ENCODE measurements around the gene CKS1B.

Gene CKS1B

DNA sequence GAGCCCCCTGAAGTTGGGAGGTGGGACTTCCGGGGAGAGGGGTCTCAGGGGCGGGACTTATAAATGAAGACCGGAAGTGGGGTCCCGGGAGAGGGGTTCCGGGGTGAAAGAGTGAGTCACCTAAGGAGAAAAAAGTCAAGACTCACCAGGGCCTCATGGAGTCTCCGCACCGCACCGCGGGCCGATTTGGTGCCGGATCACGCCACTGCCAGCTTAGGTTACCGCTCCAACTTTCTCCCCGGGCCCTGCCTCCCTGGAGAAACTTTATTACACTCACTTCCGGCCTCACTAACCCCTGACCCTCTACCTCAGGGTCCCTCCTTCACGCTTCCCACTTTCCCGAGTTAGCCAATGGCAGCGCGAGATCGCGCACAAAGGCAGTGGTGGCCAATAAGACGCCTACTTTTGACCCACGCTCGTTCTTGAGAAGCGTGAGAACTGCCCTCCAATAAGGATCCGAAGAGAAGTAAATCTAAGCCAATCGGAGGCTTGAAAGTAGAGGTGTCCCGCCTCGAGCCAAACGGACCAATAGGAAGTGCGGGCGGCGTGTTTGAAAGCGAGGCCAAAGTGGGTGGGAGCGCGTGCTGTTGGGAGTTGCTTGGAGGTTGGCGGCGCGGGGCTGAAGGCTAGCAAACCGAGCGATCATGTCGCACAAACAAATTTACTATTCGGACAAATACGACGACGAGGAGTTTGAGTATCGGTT, at the start of gene CKS1B:
Gene CKS1B (plus strand): TSS at position 580 of the 706 bp plus-strand sequence. CDS start 65 bp downstream, at position 645.
- peak; percentile 100 for DNase-seq (ENCODE audit: low read depth)

DNA sequence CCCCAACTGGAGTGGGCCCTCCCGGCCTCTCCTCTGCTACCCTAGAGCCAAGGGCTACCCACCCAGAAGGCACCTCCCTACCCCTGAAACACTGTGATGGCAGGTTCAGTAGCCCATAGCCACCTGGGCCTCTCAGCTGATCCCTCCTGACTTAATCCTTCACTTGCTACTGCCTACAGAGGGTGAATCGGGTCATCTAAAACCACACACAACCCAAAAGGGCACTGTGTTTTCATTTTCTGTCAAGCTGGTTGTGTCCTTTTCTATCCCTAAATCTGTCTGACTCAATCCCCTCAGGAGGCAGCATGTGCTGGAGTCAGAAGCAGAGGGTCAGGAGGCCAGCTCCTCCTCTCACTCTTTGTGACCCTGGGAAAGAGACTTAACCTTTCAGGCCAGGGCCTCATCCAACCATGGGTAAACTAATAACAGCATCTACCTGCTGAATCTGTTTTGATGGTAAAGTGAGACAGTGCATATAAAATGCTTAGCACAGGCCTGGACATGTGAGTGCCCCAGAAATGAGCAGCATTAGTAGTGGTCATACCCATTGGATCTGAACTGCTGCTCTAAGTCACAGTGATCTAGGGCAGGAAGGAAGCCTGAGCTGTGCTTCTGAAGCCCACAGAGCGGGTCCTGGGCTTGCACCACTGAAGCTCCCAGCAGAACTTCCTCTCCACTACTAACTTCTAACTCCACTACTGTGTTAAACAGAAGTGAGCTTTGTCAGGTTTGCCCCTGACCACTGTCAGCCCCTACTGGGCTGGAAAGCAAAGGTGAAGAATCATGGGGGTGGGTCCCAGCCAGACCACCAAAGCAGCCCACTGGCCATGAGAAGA, 48.9 kb upstream of the CKS1B start:
- no peak for DNase-seq (ENCODE audit: low read depth)

DNA sequence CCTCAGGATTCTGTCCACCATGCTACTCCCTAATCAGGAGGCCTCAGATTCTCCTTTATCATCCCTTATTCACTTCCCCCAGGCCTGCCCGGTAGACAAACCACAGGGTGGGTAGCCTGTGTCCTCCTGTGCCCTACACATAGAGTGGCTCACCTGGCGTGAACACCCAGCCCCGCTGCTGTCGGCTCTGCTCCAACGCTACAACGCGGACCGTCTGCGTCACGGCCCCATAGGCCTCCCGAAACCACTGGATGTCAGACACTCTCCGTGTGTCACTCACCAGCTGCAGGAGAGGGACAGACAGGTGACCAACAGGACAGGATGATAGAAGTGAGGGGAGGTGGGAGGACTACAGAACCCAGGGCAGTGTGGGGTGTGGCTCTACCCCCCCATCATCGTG, 48.3 kb upstream of the CKS1B start:
- DNase-seq (ENCODE audit: low read depth), result no peak

DNA sequence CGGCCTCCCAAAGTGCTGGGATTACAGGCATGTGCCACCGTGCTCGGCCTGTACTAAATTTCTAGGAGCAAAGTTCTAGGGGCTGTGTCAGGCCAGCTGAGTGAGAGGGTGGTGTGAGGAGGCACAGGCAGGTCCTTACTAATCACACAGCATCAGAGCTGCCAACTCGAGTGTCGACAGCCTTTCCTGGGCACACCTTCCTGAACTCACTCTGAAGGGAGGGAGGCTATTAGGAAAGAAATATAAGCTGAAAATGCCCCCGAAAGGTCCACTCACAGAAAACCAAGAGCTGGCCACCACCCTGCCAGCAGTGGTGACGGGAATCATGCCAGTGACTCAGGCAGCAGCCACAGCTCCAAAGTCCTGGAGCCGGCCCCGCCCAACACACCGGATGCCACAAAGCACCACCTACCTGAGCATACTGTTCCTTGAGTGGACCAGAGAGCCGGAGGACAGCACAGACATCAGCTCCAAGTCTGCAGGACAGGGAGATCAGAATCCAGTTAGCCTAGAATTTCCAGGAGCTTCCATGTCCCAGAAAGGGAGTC, 42.5 kb upstream of the CKS1B start:
- no peak for DNase-seq (ENCODE audit: low read depth)

DNA sequence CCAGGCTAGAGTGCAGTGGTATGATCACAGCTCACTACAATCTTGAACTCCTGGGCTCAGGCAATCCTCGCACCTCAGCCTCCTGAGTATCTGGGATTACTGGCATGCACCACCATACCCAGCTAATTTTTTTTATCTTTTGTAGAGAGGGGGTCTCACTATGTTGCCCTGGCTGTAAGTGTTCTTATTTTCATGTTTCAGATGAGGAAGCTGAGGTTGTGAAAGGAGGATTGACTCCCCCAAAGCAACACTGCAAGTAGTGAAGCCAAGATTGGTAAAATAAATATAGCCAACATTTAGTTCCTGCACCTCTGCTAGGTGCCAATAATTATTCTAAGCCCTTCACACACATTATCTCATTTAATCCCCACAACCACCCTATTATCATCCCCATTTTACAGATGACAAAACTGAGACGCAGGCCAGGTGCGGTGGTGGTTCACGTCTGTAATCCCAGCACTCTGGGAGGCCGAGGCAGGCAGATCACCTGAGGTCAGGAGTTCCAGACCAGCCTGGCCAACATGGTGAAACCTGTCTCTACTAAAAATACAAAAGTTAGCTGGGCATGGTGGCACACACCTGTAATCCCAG, 40.0 kb upstream of the CKS1B start:
- no peak for DNase-seq (ENCODE audit: low read depth)

DNA sequence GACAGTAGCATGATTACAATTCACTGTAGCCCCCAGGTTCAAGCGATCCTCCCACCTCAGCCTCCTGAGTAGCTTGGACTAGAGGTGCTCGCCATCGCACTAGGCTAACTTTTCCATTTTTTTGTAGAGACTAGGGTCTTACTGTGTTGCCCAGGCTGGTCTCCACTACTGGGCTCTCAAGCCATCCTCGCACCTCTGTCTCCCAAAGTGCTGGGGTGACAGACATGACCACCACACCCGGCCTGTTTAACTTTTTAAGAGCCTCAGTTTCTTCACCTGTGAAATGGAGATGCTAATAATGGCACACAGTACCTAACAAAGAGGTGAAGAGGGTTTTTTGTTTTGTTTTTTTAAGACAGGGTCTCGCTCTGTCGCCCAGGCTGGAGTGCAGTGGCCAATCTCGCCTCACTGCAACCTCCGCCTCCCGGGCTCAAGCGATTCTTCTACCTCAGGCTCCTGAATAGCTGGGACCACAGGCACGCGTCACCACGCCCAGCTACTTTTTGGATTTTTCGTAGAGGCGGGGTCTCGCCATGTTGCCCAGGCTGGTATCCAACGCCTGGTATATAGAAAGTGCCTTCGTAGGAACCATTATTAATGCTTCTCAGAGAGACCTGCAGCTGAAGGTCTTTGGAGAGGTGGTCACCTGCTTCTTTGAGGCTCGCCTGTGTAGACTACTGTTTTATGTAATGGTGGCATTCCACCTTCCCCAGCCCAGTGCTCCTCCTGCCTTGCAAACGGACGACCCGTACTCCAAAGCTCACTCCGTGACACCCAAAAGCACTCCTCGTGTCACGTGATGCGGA, 38.5 kb upstream of the CKS1B start:
- DNase-seq (ENCODE audit: low read depth), result no peak

DNA sequence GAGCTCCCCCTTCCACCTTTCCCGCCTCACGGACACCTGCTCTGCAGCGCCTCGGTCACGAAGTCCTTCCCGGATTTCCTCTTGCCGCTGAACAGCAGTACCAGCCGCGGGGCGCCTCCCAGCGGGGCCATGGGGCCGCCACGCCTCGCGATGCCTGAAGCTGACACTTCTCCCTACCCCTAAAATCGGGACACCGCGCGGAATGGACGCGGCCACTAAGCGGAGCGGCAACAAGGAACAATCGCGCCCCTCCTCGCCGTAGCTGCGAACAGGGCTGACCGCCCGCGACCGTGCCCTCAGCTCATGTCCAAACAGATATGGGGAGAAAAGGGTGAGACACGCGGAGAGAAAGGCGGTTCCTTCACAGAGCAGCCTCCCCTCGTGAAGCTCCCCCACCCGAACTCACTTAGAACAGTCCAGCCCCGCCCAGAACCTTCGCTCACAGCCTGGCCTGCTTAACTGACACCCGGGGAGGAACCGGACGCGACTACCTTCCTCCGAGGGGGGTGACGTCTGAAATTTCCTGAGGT, 37.9 kb upstream of the CKS1B start, which contains the start of gene PMVK:
Gene PMVK (minus strand): TSS at position 165 of the 530 bp plus-strand sequence. CDS start 34 bp downstream, at position 131.
- DNase-seq (ENCODE audit: low read depth), result peak; percentile 90

DNA sequence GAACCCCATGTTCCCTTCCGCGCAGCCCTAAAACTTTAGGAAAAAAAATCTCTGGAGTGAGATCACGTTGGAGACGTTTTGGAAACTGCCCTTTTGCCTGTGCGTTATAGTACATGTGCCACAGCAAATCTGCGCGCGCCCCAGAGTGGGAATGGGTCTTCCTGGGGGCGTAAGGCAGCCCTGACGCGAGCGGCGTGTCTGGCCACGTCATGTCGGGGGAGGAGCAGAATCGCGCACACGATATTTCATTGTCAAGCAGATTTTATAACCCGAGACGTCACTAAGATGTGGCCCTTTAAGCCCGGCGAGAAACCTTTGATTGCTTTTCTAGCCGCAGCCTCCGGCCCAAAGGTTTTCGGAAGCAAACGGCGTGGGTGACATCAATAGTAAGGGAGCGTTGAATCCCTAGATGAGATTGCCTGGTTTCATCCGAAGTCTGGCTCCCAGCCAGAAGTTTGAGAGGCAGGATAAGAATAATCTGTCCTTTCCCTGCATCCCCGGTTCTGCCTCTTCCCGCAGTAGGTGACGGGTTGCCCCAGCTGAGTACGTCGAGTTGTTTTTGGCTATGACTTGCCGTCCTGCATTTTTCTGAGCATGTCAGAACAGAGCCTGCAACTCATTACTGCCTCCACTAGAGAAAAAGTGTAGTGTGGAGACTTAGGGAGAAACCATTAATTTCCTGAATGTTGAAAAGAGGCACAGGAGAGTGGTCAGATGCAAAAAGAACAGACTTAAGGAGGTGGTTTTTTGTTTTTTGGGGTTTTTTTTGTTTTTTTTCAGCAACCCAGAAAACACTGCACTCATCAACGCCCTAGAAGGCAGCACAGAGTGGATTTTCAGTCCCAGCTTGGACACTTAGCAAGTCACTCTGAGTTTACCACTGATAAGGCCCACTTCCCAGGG, 37.1 kb upstream of the CKS1B start:
- peak; percentile 91 for DNase-seq (ENCODE audit: low read depth)

DNA sequence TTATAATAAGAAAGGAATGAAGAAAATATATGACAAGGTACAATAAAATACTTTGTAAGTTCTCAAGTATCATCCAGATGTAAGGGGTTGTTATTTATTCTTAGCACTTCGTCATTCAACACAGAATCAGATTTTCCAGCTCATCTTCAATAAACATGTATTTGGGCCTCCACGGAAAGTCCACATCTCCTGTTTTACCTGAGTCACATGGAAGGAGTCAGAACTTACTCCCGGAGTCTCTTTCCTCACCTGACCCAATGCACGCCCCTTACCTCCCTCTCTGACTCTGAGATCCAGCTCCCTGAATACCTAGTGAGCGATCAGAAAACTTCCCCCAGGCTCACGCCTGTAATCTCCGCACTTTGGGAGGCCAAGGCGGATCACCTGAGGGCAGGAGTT, 36.5 kb upstream of the CKS1B start:
- DNase-seq (ENCODE audit: low read depth), result no peak

DNA sequence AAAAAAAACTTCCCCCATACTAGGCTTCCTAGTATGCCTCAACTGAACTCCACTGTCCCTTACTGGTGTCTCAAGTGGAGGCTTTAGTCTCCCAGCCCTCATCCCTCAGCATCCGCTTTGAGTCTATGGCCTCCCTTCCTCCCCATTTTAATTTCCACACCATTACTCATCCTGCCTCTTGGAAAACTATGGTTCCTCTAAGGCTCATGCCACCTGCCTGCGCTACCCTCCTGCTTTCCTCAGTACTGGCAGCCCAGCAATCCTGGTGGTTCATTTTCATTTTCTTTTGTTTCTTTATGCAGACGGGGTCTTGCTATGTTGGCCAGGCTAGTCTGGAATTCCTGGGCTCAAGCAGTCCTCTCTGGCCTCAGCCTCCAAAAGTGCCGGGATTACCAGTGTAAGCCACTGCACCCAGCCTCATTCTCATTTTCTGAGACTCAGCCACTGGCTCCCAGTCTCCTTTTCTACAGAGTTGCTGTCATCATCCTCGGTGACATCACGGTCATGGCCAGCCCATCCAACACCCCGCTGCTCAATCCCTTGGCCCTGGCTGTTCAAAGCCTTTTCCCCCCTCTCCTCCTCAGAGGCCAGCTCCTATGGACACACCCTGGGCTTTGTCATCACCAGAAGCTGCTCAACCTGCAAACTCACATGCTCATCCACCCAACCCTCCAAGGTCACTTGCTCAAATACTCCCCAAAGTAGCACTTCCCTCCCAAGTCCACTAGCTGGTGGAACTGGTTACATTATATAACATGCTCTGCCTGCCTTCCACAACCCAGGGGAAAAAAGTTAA, 35.7 kb upstream of the CKS1B start:
- no peak for DNase-seq (ENCODE audit: low read depth)

DNA sequence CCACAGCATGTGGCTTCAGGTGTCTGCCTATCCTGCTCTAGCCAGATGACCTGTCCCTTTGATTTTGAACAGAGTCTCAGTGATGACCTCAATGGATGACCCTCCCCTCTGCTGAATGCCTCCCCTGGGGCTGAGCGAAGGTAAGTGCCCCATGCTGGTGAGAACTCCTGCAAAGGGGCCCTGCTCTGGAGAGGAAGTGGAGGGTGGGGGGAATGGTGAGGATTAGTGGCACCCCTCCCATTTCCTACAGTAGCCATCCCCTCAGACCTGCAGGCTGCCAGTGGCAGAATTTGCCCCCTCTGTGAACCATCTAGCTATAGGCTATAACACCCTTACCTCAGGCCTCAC, 34.3 kb upstream of the CKS1B start:
- DNase-seq (ENCODE audit: low read depth), result no peak

DNA sequence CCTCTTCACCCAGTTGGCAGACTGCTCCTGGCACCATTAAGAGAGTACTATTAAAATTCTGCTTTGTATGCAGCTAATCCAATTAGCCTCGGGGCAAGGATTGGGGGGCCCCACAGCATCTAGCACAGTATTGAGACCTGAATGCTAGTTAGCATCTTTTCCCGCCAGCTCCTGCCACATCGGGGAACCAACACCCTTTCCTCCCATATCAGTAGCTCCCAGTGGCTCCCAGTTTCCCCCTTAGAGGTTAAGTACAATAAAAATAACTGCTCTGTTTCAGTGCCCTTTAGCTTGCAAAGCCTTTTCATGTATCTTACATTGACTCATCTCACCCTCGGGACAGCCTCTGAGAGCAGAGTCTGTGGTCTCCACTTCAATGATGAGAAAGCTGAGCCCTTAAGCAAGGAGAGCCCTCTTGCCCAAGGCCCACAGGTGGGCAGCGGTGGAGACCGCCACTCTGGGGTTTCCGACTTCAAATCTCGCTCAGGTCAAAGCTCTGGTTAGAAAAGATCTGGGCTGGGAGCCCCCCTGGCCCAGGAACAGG, 33.8 kb upstream of the CKS1B start:
- no peak for DNase-seq (ENCODE audit: low read depth)

DNA sequence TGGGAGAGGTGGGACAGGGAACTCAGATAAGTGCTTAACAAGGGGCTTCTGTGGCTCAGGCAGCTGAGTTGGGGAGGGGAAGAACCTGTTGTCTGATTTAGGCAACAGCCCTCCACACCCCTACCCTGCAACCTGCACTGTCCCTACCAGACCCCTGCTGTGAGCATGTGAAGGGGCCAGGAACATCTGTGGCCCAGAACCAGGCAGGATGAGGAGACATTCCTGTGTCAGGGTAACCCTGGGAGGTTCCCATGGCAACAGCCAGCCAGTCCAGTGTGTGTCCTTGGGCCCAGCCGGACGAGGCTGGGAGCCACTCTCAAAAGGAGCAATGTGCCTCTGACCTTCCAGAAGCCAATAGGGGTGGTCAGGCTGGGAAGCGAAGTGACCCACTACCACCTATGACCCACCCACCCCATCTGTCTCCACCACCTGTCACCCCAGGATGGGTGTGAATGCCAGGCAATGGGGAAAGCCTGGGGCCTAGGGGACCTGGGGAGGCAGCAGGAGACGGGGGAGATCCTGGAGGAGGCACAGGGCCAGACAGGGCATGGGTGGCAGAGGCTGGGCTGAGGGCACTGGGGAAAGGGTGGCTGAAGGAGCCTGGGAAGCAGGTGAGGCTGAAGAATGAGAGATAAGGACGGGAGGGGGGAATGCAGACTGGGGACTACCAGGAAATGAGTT, 33.0 kb upstream of the CKS1B start:
- DNase-seq (ENCODE audit: low read depth), result no peak

DNA sequence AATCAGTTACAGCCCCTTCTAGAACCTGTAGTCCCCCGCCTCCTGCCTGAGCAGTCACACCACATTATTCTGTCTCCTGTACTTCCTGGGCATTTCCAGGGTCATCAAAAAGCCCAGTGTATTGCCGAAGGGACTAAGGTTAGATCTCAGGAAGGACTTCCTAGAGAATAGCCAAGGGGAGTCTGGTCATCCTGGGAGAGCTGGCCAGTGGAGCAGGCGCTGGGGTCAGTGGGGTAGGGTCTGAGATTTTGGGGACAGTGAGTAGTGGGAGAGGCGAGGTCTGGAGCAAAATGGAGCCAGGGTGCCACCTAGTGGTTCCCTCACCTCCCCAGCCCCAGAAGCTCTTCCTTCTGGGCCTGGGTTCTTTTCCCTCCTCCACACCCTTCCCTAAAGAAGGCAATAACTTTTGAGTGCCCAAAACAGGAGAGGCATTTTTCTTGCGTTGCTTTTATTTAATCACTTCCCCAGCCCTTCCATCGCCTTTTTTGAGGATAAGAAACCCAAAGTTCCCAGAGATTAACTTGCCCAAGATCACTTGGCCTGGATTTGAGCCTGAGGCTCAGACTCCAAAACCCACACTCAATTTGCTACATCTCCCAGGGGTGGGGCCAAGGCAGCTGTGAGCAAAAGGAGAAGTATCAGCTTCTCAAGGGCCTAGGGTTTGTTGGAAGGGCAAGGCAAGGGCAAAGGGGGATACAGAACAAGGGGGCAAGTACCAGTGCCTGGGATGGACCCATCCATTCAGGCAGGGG, 30.7 kb upstream of the CKS1B start:
- no peak for DNase-seq (ENCODE audit: low read depth)

DNA sequence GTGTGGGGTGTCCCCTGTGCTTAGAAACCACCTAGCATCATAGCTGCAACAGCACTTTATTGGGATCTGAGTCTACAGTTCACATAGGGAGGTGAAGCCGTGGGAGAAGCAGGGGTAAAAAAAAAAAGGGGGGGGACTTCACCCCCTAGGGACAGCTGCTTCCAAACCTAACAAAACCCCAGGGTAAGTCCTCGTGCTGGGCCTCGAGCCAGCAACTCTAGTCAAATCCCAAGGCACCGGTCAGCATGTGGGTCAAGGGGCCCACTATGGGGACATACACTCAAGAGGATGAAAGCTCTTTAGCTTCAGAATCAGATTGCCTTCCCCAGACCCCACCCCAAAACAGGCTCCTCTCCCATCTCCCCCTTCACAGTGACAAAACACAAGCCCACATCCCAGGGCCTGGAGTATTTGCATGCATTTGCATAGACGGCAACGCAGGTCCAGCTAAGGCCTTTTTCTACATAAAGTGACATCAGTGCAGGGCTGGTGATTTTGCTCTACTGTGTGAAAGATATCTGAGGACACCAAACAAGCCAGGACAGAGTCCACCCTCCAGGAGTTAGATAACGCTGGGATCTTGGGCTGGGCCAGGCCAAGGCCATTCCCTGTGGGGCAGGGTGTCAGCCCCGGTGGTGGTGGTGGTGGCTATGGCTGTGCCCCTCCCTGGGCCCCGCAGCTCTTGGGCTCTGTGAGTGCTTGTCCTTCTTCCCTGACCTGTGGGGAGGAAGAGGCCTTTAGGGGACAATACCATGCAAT, 29.9 kb upstream of the CKS1B start:
- no peak for DNase-seq (ENCODE audit: low read depth)

DNA sequence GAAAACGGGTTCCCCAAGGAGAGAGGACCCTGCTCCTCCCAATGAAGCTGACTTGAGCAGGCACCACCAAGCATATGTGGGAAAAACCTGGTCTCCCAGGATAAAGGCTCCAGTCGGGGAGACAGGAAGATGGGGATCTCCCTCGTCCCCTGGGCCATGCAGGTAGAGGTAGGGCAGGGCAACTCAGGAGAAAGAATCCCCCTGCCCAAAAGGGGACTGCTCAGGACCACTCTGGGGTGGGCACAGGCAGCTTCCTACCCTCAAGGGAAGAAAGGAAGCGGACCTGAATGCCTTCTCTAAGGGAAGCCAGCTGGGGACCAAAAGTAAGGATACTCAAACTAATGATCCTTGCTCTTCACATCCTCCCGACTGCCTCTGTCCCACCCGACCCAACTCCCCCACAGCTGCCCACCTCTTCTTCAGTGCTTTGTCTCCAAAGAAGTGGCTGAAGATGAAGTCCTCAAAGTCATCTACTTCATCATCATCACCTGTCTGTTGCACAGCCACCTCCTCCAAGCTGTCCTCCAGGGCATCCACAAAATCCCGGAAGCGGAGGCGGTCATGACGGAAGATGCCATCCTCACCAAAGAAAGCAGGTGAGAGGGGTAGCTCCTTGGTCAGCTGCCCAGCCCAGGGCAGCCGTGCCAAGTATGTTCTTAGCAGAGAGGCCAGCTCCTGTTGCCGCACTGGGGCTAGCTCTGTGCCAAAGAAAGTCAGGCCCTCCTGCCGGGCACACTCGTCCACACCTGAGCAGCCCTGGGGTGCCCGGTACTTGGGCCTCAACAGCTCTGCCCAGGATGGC, 29.1 kb upstream of the CKS1B start:
- DNase-seq (ENCODE audit: low read depth), result no peak

Measured in fibroblast of the conjunctiva (primary cell).